Left hindlimb (tissue), 1 donor: ENCODE measurements around the gene KYAT1.
"Not testable (repeated sequence)": the region's sequence is repeated elsewhere in the genome, so short reads cannot be mapped to it uniquely, and the experiment has no call there.

ENCODE experiments used
- DNase-seq: peaks from one replicate; pipeline ENCODE4 v3.0.0-alpha.2; 2018

KYAT1 gene

DNA sequence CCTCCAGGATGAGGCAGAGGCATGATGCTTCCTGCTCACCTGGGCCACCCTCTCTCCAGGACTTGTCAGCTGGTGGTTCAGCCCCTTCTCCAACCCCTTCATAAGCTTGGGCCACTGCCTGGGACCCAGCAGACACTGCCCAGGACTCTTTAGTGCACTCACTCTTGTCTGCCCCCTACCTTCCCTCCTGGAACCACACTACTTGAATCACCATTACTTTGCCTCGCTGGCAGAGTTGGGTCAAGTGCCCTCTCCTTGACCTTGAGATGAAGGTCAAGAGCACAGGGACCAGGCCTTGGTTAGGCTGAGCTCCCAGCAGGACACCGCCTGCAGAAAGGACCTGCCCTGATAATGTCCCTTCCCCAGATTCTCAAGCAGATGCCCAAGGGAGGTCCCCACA is 71.9 kb downstream of the KYAT1 start:
- DNase-seq, result no peak

- no peak for DNase-seq
Measured at GRCh38 chr9:128809036-128809599, 72.6 kb downstream of the KYAT1 start.

GRCh38 chr9:128808543-128808942 is 73.2 kb downstream of the KYAT1 start:
- DNase-seq, result no peak

DNA sequence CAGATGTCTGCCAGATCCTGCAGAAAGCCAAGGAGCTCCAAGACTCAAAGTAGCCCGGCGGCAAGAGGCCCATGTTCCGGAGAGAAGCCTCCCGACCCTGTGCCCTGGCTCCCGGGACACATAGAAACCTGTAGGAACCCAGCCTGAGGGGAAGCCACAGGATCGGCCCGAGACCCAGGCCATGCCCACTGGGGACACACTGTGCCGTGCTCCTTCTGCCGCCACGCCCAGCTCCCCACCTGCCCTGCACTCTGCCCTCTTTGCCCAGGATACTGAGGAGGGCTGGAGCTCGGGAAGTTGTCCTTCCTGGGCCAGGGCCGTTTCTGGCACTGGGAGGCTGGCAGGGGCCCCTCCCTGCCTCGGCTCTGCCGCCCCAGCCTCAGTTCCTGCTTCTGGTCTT is 73.9 kb downstream of the KYAT1 start:
- no peak for DNase-seq

DNA sequence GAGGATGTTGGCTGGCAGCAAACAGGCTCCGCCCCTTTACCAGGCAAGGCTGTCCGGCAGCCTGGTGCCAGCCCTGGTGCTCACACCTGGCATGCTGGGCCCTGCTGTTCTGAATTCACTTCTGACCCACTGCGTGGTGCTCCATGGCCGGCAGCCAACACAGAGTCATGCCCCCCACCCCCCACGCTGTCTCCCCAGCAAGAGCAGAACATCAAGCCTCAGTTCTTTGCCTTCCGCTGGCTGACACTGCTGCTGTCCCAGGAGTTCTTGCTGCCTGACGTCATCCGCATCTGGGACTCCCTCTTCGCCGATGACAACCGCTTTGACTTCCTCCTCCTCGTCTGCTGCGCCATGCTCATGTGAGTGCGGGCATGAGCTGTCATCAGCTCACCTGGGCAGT is 76.1 kb downstream of the KYAT1 start:
- DNase-seq, result no peak

- DNase-seq, result no peak
Measured at GRCh38 chr9:128802482-128802881, 79.3 kb downstream of the KYAT1 start.

DNA sequence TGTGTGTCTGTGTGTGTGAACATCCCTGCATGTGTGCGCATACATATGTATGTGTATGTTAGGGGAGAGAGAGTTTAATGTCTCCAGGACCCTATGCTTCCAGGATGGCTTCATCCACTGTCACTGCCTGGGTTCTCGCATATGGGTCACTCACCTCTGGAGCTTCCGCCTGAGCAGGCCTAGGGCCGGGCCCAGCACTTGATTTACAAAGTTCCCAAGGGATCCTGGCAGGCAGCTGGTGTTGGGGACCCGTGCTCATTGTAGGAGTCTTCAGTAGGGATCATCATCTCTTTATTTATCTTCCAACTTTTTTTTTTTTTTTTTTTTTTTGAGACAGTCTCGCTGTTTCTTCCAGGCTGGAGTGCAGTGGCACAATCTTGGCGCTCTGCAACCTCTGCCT is 81.7 kb downstream of the KYAT1 start:
- no peak for DNase-seq

- no peak for DNase-seq
Measured at GRCh38 chr9:128798896-128799295, 82.9 kb downstream of the KYAT1 start.

DNA sequence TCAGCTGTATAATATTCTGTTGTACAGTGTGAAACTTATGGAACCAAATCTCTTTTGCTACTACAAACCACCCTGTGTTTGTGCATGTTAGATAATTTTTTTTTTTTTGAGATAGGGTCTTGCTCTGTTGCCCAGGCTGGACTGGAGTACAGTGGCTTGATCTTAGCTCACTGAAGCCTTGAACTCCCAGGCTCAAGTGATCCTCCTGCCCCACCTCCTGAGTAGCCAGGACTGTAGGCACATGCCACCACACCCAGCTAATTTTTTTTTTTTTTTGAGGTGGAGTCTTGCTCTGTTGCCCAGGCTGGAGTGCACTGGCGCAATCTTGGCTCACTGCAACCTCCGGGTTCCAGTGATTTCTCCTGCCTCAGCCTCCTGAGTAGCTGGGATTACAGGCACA is 86.8 kb downstream of the KYAT1 start:
- not testable (repeated sequence) for DNase-seq

GRCh38 chr9:128792978-128793686 is 88.6 kb downstream of the KYAT1 start:
- no peak for DNase-seq

GRCh38 chr9:128792134-128792533 is 89.6 kb downstream of the KYAT1 start:
- no peak for DNase-seq

GRCh38 chr9:128790536-128790935 is 91.2 kb downstream of the KYAT1 start:
- no peak for DNase-seq

DNA sequence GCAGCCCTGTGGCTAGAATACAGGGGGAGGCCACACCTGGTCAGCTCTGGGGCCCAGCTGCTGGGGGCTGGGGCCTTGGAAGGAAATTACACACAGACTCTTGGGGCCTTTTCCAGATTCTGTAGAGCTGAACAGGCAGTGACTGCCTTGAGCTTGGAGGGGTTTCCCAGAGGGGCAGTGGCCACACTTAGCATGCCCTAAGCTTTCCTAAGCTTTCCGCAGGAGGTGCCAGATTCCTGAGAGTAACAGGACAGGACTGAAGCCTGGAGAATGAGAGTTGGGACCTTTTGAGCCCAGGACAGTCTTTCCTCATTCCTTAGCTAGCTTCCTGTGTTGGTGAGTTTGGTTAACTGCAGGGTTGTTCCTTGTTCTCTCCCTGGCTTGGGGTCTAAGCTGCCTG is 93.3 kb downstream of the KYAT1 start:
- no peak for DNase-seq

DNA sequence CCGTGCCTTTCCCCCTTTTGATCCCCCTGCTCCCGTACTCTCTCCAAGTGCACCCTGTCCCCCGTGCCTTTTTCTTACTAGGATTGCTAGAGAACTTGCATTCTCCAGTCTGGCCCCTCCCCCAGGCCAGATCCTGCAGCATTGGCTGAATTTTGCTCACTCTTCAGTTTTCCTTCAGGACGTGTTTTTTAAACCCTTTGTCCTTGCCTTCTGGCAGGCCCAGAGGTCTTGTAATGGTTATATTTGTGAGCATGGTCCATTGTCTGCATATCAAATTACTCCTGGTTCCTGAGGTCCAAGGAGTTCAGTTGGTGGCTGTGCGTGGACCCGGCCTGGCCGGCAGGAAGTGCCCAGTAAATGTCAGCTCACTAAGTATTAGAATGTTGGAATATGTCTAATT is 94.1 kb downstream of the KYAT1 start:
- DNase-seq, result no peak

DNA sequence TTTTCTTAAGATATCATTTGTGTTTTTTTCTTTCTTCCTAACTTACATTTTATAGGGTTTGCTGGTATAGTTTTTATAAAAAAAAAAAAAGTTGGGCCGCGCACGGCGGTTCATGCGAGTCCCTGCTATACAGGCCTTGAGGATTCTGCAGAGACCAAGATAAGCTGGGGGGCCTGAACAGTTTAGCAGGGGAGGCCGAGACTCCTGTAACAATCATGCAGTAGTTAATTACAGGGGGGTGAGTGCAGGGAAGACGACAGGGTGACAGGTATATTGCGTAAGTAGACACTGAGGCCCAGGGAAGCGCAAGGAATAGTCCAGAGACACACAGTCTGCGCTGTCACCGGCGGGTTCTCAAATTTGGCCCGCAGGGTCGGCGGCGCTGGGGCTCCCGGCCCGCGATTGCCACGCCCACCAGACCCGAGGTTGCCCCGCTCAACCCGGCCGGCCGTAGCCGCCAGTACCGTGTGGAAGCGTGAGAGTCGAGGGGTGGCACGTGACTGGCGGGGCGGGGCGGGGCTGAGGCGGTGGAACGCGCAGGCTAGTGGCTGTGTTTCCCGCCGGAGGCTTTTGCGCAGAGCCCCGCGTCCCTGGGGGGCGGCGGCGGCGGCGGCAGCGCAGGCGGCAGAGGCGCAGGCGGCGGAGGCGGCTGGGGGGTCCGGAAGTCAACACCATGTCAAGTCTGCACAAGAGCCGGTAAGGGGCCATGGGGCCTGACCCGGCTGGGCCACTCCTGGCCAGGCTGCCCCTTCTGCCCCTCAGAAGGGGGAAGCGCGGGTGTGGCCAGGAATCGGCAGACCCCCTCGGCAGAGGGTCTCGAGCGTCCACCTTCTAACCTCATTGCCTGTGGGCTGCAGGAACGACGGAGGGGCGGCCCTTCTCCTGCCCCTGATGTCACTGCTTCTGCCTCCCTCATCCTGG is 94.8 kb downstream of the KYAT1 start, which contains the start of gene TBC1D13:
TBC1D13 (plus strand) TSS at position 573 of the 921 bp plus-strand sequence; CDS start at position 674, 101 bp downstream.
- peak; percentile 93 for DNase-seq

DNA sequence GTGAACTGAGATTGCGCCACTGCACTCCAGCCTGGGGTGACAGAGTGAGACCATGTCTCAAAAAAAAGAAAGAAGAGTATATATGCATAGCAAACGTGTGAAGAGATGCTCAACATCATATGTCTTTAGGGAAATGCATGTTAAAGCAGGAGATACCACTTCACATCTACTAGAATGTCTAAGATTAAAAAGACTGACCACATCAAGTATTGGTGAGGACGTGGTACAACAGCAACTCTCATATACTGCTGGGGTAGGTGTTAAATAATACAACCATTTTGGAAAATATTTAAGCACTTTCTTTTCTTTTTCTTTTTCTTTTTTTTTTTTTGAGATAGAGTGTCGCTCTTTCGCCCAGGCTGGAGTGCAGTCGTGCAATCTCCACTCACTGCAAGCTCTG is 96.3 kb downstream of the KYAT1 start:
- DNase-seq, result no peak
